GM10248 (cell line): ENCODE data around the gene DNAJB14.

Source experiments
- CTCF ChIA-PET: fragments of 300-600 bp; sonication (Branson Sonifier 250); formaldehyde crosslinking; extraction: SDS; loops from one replicate; lab custom pipeline; 2021; ENCODE audit warnings: antibody characterized with exemption; lab: Yijun Ruan, JAX
- POLR2A ChIA-PET: fragments of 350-650 bp; sonication (Branson Sonifier 250); formaldehyde crosslinking; extraction: SDS; loops from one replicate; lab custom pipeline; 2020; ENCODE audit warnings: antibody characterized with exemption; lab: Yijun Ruan, JAX
- DNase-seq: peaks from one replicate; pipeline ENCODE4 v3.0.0; 2012; ENCODE audit errors: extremely low spot score
- TF ChIP-seq, protein P1 (sequence below): IDR thresholded peaks from 2 replicates; pipeline ENCODE4 v1.5.1; 2012; ENCODE audit warnings: mild to moderate bottlenecking, low read depth; ENCODE audit errors: extremely low read depth, missing control alignments, control extremely low read depth

DNAJB14 gene

DNA sequence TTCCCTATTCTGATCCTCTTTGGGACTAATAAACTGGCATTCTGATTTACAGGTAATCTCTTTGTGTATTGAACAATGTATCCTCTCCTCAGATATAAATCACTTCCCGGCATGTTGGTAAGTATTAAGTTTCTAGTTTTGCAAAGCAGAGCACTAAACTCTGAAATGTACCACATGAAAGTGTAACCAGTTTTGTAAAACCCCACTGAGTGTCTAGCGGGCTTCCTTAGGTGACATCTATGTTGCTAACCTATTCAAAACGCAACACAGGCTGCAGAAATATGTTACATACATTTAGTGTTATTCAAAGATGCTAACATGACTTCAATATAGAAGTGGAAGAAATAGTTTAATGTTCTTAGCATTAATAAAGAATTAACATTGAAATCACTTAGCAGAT lies 25.2 kb downstream of the DNAJB14 start:
- POLR2A ChIA-PET, result no interaction called here
- no peak for DNase-seq
- TF ChIP-seq, protein P1, sequence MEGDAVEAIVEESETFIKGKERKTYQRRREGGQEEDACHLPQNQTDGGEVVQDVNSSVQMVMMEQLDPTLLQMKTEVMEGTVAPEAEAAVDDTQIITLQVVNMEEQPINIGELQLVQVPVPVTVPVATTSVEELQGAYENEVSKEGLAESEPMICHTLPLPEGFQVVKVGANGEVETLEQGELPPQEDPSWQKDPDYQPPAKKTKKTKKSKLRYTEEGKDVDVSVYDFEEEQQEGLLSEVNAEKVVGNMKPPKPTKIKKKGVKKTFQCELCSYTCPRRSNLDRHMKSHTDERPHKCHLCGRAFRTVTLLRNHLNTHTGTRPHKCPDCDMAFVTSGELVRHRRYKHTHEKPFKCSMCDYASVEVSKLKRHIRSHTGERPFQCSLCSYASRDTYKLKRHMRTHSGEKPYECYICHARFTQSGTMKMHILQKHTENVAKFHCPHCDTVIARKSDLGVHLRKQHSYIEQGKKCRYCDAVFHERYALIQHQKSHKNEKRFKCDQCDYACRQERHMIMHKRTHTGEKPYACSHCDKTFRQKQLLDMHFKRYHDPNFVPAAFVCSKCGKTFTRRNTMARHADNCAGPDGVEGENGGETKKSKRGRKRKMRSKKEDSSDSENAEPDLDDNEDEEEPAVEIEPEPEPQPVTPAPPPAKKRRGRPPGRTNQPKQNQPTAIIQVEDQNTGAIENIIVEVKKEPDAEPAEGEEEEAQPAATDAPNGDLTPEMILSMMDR, result no peak
- CTCF ChIA-PET, result interaction anchor here (0.7 to 1.4 kb wide), 2 partner anchors 8 to 109 kb away, joined by 3 to 4 read pairs; no protein-coding TSS in a partner anchor

DNA sequence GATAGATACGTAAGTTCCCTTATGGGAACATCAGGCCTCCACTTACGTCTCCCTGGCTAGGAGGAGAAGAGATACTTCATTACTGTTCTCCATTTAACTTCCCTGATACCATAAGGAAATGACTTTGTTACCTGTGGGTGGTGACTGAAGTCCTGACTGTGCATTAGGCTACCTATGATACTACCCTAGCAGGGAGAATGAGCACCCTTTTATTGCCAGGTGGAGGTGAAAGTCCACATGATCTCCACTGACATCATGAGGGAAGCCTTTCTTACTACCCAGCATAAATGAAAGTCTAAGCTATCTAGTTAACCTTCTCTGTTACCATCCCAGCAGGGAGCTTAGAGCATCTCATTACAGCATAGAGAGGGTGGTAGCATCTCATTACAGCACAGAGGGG lies 27.8 kb downstream of the DNAJB14 start:
- no peak for DNase-seq
- TF ChIP-seq, protein P1, result no peak
- POLR2A ChIA-PET, result no interaction called here
- CTCF ChIA-PET, result interaction anchor here (1.0 to 2.1 kb wide), 4 partner anchors 12 to 30 kb away, joined by 3 to 5 read pairs (median 3); partner anchors contain the start of gene LAMTOR3

DNA sequence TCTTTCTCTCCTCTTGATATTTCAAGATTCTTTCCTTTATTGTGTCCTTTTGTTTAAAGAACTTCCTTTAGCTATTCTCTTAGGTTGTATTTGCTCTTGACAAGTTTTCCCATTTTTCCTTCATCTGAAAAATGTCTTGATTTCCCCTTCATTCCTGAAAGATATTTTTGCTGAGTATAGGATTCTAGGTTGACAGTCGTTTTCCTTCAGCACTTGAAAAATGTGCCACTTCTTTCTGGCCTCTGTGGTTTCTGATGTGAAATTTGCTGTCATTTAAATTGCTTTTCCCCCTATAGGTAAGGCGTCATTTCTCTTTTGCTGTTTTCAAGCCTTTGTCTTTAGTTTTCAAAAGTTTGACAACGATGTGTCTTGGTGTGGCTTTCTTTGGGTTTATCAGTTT lies 28.8 kb downstream of the DNAJB14 start:
- TF ChIP-seq, protein P1, result no peak
- ChIA-PET CTCF (interaction anchor here (0.7 to 2.1 kb wide), 5 partner anchors 10 to 33 kb away, joined by 3 to 7 read pairs (median 3); partner anchors contain the start of genes H2AZ1 and LAMTOR3), POLR2A (no interaction called here)

DNA sequence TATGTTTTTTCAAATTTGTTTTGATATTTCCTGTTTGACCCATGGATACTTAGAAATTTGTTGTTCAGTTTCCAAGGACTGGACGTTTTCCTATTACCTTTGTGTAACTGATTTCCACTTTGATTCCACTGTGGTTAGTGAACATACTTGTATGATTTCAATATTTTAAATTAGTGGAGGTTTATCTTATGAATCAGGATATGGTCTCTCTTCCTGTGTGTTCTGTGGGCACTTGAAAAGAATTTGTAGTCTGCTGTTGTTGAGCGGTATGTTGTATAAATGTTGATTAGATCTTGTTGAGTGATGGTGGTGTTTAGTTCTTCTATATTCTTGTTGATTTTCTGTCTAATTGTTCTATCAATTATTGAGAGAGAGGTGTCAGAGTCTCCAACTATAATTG lies 31.0 kb downstream of the DNAJB14 start:
- CTCF ChIA-PET, result interaction anchor here (1.0 kb wide), 1 partner anchor 36 kb away, joined by 3 read pairs; no protein-coding TSS in a partner anchor
- DNase-seq, result no peak
- POLR2A ChIA-PET, result no interaction called here
- TF ChIP-seq, protein P1, result no peak

More for the DNA sequence above, 28.8 kb downstream of the DNAJB14 start:
- no peak for DNase-seq

DNA sequence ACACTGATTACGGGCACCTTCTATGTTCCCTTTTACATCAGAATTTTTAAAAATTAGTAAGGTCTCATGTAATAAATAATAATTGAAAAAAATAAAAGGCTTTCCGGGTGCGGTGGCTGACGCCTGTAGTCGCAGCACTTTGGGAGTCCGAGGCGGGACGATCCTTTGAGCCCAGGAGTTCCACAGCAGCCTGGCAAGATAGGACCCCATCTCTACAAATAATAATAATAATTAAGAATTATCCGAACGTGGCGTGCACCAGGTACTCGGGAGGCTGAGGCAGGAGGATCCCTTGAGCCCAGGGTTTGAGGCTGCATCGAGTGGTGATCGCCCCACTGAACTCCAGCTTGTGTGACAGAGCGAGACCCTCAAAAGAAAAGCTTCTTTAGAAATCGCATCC lies 51.4 kb downstream of the DNAJB14 start:
- ChIA-PET CTCF (interaction anchor here (1.2 to 2.5 kb wide), 4 partner anchors 18 to 83 kb away, joined by 3 to 13 read pairs (median 4); no protein-coding TSS in a partner anchor), POLR2A (interaction anchor here (0.6 to 1.5 kb wide), 5 partner anchors 10 to 331 kb away, joined by 3 to 15 read pairs (median 5); partner anchors contain the start of genes DNAJB14, H2AZ1 and TRMT10A)
- TF ChIP-seq, protein P1, result no peak
- no peak for DNase-seq

DNA sequence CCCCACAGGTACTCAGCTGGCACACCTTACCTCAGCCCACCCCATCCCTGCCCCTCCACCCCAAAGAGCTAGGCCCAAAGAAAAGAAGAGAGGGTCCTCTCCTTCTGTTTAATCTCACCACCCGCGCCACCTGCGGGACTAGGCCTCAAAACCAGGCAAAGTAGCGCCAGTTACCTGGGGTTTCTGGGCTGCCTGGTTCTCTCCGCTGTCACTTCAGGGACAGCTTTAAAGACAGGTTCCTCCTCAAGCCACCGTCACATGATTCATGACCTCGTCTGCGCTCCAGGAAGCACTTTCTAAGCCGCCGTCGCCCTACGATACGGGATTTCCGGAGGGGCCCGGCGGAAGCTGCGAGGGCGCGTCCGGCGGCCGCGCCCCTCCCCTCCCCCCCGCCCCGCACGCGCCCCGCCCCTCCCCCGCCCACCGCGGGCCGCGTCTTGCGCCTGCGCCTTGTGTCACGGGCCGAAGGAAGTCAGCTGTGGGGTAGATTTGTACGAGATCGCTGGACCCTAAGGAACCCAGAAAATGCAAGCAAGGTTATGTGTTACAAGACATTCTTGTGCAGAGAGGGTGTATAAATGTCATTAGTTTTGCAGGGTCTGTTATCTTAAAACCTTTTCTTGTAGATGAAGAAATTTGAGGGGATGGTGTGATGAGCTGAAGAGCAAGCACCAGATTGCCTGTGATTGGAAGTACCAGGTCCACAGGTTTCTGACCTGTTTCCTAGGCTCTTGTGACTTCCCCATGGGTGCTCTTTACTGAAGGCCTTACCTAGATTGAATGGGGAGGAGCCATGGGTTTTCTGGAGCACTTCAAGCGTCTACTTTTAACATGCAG lies 52.0 kb downstream of the DNAJB14 start, which contains the start of gene LAMTOR3:
Gene LAMTOR3 (minus strand): TSS at position 267 of the 837 bp plus-strand sequence. CDS start 464 bp downstream, outside the sequence.
- TF ChIP-seq, protein P1, result no peak
- POLR2A ChIA-PET, result interaction anchor here (0.6 to 1.5 kb wide), 6 partner anchors 10 to 331 kb away, joined by 3 to 15 read pairs (median 4); partner anchors contain the start of genes DNAJB14, H2AZ1 and TRMT10A
- peak; percentile 94 for DNase-seq
- CTCF ChIA-PET, result interaction anchor here (0.7 to 2.5 kb wide), 8 partner anchors 9 to 87 kb away, joined by 3 to 13 read pairs (median 4); no protein-coding TSS in a partner anchor
